H1 (cell line): ENCODE data around the gene RICTOR.

ENCODE experiments used
- BRCA1 ChIP-seq: IDR thresholded peaks from 2 replicates; pipeline ENCODE4 v1.6.1; 2012; ENCODE audit warnings: low read depth, low read length, improper control_type of control experiment
- CHD1 ChIP-seq: IDR thresholded peaks from 2 replicates; pipeline ENCODE4 v1.6.1; 2012; ENCODE audit warnings: low read depth, low read length, improper control_type of control experiment
- CHD2 ChIP-seq: IDR thresholded peaks from 2 replicates; pipeline ENCODE4 v1.6.1; 2012; ENCODE audit warnings: low read length, improper control_type of control experiment
- EGR1 ChIP-seq: IDR thresholded peaks from 2 replicates; pipeline ENCODE4 v1.6.1; 2011; ENCODE audit warnings: low read depth, low read length, borderline replicate concordance
- EZH2 ChIP-seq: fragments of 200-600 bp; sonication (generic); IDR thresholded peaks from 2 replicates; pipeline ENCODE4 v1.7.1; 2012; ENCODE audit warnings: low read depth, mild to moderate bottlenecking, moderate library complexity, low read length, inconsistent platforms; ENCODE audit not compliant: severe bottlenecking
- GABPA ChIP-seq: IDR thresholded peaks from 2 replicates; pipeline ENCODE4 v1.6.1; 2011; ENCODE audit warnings: mild to moderate bottlenecking, low read length, moderate library complexity, borderline replicate concordance; ENCODE audit not compliant: insufficient read depth
- JUND ChIP-seq: IDR thresholded peaks from 2 replicates; pipeline ENCODE4 v1.6.1; 2011; ENCODE audit warnings: mild to moderate bottlenecking, improper control_type of control experiment, low read length
- MAFK ChIP-seq: IDR thresholded peaks from 2 replicates; pipeline ENCODE4 v1.6.1; 2012; ENCODE audit warnings: low read depth, mild to moderate bottlenecking, improper control_type of control experiment, low read length
- POLR2A ChIP-seq, 2 experiments: IDR thresholded peaks; 1 replicate in 1 of 2; 2 replicates in 1 of 2; pipeline ENCODE4 v1.6.1; 2011; ENCODE audit warnings: low read depth in 2 of 2, low read length in 2 of 2, mild to moderate bottlenecking in 2 of 2; ENCODE audit errors: control extremely low read depth in 1 of 2
- POLR2AphosphoS5 ChIP-seq: IDR thresholded peaks from 2 replicates; pipeline ENCODE4 v1.6.1; 2011; ENCODE audit warnings: low read depth, low read length
- RAD21 ChIP-seq, 2 experiments: IDR thresholded peaks in 1 of 2; conservative IDR thresholded peaks in 1 of 2; 2 replicates each; pipeline ENCODE4 v1.6.1; 2011; ENCODE audit warnings: low read depth in 2 of 2, low read length in 2 of 2, improper control_type of control experiment in 1 of 2, inconsistent platforms in 1 of 2, mild to moderate bottlenecking in 1 of 2, moderate library complexity in 1 of 2
- RFX5 ChIP-seq: IDR thresholded peaks from 2 replicates; pipeline ENCODE4 v1.6.1; 2011; ENCODE audit warnings: low read depth, low read length, improper control_type of control experiment, borderline replicate concordance
- SUZ12 ChIP-seq: fragments of 200-600 bp; sonication (generic); IDR thresholded peaks from 2 replicates; pipeline ENCODE4 v1.6.1; 2012; ENCODE audit warnings: mild to moderate bottlenecking, inconsistent platforms, low read length, moderate library complexity, mixed read lengths
- TF ChIP-seq, protein P1 (sequence below), 3 experiments: IDR thresholded peaks; 1 replicate in 2 of 3; 2 replicates in 1 of 3; pipeline versions ENCODE4 v1.5.1 to v1.6.1; 2011; ENCODE audit warnings: low read length in 3 of 3, mild to moderate bottlenecking in 3 of 3, inconsistent platforms in 2 of 3, low read depth in 1 of 3, moderate library complexity in 1 of 3; ENCODE audit not compliant: insufficient read depth in 1 of 3; ENCODE audit errors: control extremely low read depth in 1 of 3

DNA sequence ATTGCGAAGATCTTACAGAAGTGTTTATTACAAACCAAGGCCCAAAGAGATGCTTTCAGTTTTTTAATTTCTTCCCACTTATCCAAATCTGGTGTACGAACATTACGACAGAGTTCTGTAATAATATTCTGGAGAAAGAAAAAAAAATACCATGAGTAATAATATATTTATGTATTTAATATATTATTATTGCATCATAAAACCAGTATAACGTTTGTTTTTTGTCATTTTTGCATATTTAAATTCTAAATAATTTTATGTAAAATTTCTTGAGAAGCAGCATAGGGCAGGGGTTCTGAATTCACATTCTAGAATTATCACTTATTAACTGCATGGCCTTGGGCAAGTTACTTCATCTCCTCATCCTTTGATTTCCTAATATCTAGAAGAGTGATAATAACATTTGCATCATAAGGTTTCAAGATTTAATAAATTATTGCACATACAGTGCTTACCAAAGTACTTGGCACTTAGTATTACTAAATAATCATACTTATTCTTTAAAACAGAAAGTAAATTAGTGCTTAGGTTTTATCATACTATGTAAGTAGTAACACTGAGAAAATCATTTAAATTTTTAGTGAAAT lies 120.7 kb downstream of the RICTOR start:
- TF ChIP-seq, protein P1, sequence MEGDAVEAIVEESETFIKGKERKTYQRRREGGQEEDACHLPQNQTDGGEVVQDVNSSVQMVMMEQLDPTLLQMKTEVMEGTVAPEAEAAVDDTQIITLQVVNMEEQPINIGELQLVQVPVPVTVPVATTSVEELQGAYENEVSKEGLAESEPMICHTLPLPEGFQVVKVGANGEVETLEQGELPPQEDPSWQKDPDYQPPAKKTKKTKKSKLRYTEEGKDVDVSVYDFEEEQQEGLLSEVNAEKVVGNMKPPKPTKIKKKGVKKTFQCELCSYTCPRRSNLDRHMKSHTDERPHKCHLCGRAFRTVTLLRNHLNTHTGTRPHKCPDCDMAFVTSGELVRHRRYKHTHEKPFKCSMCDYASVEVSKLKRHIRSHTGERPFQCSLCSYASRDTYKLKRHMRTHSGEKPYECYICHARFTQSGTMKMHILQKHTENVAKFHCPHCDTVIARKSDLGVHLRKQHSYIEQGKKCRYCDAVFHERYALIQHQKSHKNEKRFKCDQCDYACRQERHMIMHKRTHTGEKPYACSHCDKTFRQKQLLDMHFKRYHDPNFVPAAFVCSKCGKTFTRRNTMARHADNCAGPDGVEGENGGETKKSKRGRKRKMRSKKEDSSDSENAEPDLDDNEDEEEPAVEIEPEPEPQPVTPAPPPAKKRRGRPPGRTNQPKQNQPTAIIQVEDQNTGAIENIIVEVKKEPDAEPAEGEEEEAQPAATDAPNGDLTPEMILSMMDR (IDR thresholded peaks at IDR 0.05; ENCODE audit: control extremely low read depth in 1 of 3, insufficient read depth in 1 of 3, low read depth in 1 of 3, low read length in 3 of 3): no peak
- TF ChIP-seq MAFK: no peak
- TF ChIP-seq RFX5: no peak
- no peak for TF ChIP-seq CHD1
- no peak for TF ChIP-seq GABPA
- TF ChIP-seq JUND: no peak
- no peak for TF ChIP-seq POLR2A (IDR thresholded peaks at IDR 0.05; ENCODE audit: control extremely low read depth in 1 of 2, low read depth in 2 of 2, low read length in 2 of 2)
- TF ChIP-seq SUZ12: no peak
- TF ChIP-seq EGR1: no peak
- TF ChIP-seq EZH2: no peak
- TF ChIP-seq POLR2AphosphoS5: no peak
- TF ChIP-seq CHD2: no peak
- no peak for TF ChIP-seq BRCA1
- TF ChIP-seq RAD21 (IDR thresholded peaks at IDR 0.05 in 1 of 2, conservative IDR thresholded peaks at IDR 0.05 in 1 of 2; ENCODE audit: low read depth in 2 of 2, low read length in 2 of 2): no peak
